Superior temporal gyrus (tissue), 1 donor: ENCODE results near the gene ANKRD53.
A peak's percentile ranks its signal among the peaks of the same experiment; 100 is the strongest.

Experiments used
- DNase-seq: peaks from one replicate; pipeline ENCODE4 v3.0.0-alpha.2; 2016; ENCODE audit errors: extremely low spot score

Gene ANKRD53

GRCh38 chr2:70943205-70943871, 35.1 kb upstream of the ANKRD53 start:
- no peak for DNase-seq

- no peak for DNase-seq
Measured at GRCh38 chr2:70944111-70944690, 34.2 kb upstream of the ANKRD53 start.

- peak; percentile 83 for DNase-seq
Measured at GRCh38 chr2:70946832-70947442, 31.5 kb upstream of the ANKRD53 start.

GRCh38 chr2:70947556-70948184, 30.8 kb upstream of the ANKRD53 start:
- DNase-seq = no peak

GRCh38 chr2:70948337-70949003, 30.0 kb upstream of the ANKRD53 start:
- DNase-seq = peak; percentile 86

- no peak for DNase-seq
Measured at GRCh38 chr2:70949086-70949485, 29.3 kb upstream of the ANKRD53 start.

- DNase-seq = no peak
Measured at GRCh38 chr2:70954886-70955285, 23.5 kb upstream of the ANKRD53 start.

GRCh38 chr2:70956141-70956540, 22.3 kb upstream of the ANKRD53 start:
- DNase-seq = no peak

- no peak for DNase-seq
Measured at GRCh38 chr2:70957798-70958197, 20.6 kb upstream of the ANKRD53 start.

GRCh38 chr2:70958759-70959158, 19.7 kb upstream of the ANKRD53 start:
- no peak for DNase-seq

- DNase-seq = no peak
Measured at GRCh38 chr2:70959271-70959761, 19.1 kb upstream of the ANKRD53 start.

- no peak for DNase-seq
Measured at GRCh38 chr2:70959851-70960832, 18.3 kb upstream of the ANKRD53 start.

- DNase-seq = no peak
Measured at GRCh38 chr2:70960833-70961647, 17.4 kb upstream of the ANKRD53 start.

- DNase-seq = no peak
Measured at GRCh38 chr2:70961648-70961994, 16.8 kb upstream of the ANKRD53 start.

- no peak for DNase-seq
Measured at GRCh38 chr2:70962211-70962884, 16.1 kb upstream of the ANKRD53 start.

GRCh38 chr2:70962885-70963878, 15.2 kb upstream of the ANKRD53 start:
- no peak for DNase-seq

GRCh38 chr2:70964133-70964532, 14.3 kb upstream of the ANKRD53 start:
- DNase-seq = no peak
